ENCODE results near the gene RANBP17.

- no peak for TF ChIP-seq CTCF (IDR thresholded peaks at IDR 0.05)
- TF ChIP-seq POLR2A (IDR thresholded peaks at IDR 0.05) = no peak
- no peak for TF ChIP-seq EP300 (IDR thresholded peaks at IDR 0.05)
Measured at GRCh38 chr5:170974461-170974860, 112.6 kb downstream of the RANBP17 start.
